ENCODE results near the gene NAPA. TPM values are rescaled to one million over a fixed set of nuclear protein-coding genes. Genes with fewer than 3 reads are reported as not detected.
"Not testable (repeated sequence)": the region's sequence is repeated elsewhere in the genome, so short reads cannot be mapped to it uniquely, and the experiment has no call there.

Gene NAPA
- total RNA-seq, 1 experiment from 2014 or later, result 158 TPM

DNA sequence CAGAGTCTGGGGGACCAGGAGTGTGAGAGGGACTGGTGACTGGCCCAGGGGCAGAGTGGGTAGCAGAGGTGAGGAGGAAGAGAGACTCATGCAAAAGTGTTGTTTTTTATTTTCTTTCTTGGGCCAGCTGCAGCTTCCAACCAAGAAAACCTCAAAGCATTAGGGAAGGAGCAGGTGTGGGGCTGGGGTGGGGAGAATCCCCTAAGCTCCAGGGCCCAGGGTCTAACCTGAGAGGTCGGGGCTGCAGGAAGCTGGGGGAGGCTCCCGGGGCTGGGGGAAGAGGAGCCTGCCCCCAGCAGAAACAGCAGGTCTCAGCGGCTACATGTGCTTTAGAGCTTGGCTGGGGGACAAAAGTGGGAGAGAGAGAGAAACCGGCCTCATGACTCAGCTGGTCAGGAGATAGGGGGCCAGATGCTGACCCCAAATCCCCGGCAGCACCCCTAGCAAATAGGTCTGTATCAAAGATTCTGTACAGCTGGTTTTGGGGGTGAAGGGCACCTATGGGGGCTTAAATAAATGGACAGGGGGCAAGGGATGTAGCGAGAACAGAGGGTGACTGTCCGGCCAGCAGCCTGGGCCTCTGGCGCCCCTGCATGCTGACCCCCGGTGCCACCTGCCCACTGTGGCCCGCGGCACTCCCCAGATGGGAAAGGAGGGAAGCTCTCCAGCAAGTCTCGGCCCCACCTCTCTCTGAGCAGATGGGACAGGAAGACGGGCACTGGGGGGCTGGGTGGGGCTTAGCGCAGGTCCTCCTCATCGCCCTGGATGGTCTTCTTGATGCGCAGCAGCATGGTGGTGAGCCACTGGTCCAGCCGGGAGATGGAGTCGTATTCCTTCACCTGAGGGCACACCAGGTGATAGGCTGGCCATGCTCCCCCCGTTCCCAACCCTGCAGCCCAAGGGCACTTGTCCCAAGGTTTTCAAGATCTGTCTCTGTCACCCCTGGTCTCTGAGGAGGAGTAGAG is 27.0 kb downstream of the NAPA start:
- BruUV-seq (replicated peaks), result TSS peak; percentile 33
- intact Hi-C loops (cut with micrococcal nuclease; ENCODE audit: unreplicated experiment), result no loop called here
- Mint-ChIP-seq H3K4me1 (ENCODE audit: low read depth, unreplicated experiment) (peaks cover 14% of the 10 kb centered on the region), H3K36me3 (ENCODE audit: insufficient read depth, unreplicated experiment) (peaks cover 82% of the 10 kb centered on the region), H3K27ac (ENCODE audit: unreplicated experiment) (no peak overlapping the region), H3K4me3 (ENCODE audit: low read depth, unreplicated experiment) (no peak overlapping the region), H3K27me3 (ENCODE audit: unreplicated experiment) (no peaks in the 10 kb centered on the region), H3K9me3 (ENCODE audit: low read depth, unreplicated experiment) (no peaks in the 10 kb centered on the region)
- CTCF ChIA-PET, result interaction anchor here (0.6 kb wide), 1 partner anchor 865 kb away, joined by 3 read pairs; no protein-coding TSS in a partner anchor
- DNase-seq, result no peak
- TF ChIP-seq CTCF (IDR thresholded peaks at IDR 0.05; ENCODE audit: unreplicated experiment), result no peak

DNA sequence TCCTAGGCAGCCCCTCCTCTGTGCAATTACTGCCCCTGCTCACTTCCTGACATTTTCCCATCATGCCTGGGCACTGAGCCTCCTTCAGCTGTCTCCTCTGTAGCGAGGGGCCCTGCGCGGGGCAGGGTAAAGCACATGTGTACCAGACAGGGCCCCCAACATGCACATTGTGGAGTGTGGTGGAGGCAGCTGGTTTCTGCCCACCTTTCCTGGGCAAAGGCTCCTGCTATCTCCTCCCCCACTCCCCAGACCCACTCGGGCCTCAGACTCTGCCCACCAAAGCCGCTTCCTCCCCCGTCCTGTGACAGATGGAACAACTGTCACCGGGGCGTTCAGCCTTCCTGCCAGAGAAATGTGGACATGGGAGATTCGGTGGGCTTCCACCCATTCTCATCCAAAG is 28.0 kb downstream of the NAPA start:
- Mint-ChIP-seq H3K4me1 (ENCODE audit: low read depth, unreplicated experiment) (peaks cover 14% of the 10 kb centered on the region), H3K27me3 (ENCODE audit: unreplicated experiment) (no peaks in the 10 kb centered on the region), H3K4me3 (ENCODE audit: low read depth, unreplicated experiment) (no peak overlapping the region), H3K27ac (ENCODE audit: unreplicated experiment) (no peak overlapping the region), H3K9me3 (ENCODE audit: low read depth, unreplicated experiment) (no peaks in the 10 kb centered on the region), H3K36me3 (ENCODE audit: insufficient read depth, unreplicated experiment) (peaks cover 73% of the 10 kb centered on the region)
- CTCF ChIA-PET, result interaction anchor here (0.6 kb wide), 1 partner anchor 865 kb away, joined by 3 read pairs; no protein-coding TSS in a partner anchor
- no TSS peak for BruUV-seq (replicated peaks)
- TF ChIP-seq CTCF (IDR thresholded peaks at IDR 0.05; ENCODE audit: unreplicated experiment), result no peak
- no peak for DNase-seq
- intact Hi-C loops (cut with micrococcal nuclease; ENCODE audit: unreplicated experiment), result no loop called here

GRCh38 chr19:47486220-47486619 is 28.6 kb downstream of the NAPA start:
- CTCF ChIA-PET; DNase-seq; H3K9me3 Mint-ChIP-seq (ENCODE audit: low read depth, unreplicated experiment); H3K27me3 Mint-ChIP-seq (ENCODE audit: unreplicated experiment); BruUV-seq (replicated peaks); H3K4me3 Mint-ChIP-seq (ENCODE audit: low read depth, unreplicated experiment); intact Hi-C loops (cut with micrococcal nuclease; ENCODE audit: unreplicated experiment); H3K27ac Mint-ChIP-seq (ENCODE audit: unreplicated experiment): not testable (repeated sequence)
- H3K4me1 Mint-ChIP-seq (ENCODE audit: low read depth, unreplicated experiment), result peaks cover 14% of the 10 kb centered on the region
- H3K36me3 Mint-ChIP-seq (ENCODE audit: insufficient read depth, unreplicated experiment), result peaks cover 66% of the 10 kb centered on the region

- DNase-seq, result no peak
- no TSS peak for BruUV-seq (replicated peaks)
- no peak for TF ChIP-seq CTCF (IDR thresholded peaks at IDR 0.05; ENCODE audit: unreplicated experiment)
- Mint-ChIP-seq H3K27me3 (ENCODE audit: unreplicated experiment) (no peaks in the 10 kb centered on the region), H3K9me3 (ENCODE audit: low read depth, unreplicated experiment) (no peaks in the 10 kb centered on the region), H3K27ac (ENCODE audit: unreplicated experiment) (peak overlapping the region; percentile 100), H3K4me3 (ENCODE audit: low read depth, unreplicated experiment) (peak overlapping the region; percentile 97), H3K36me3 (ENCODE audit: insufficient read depth, unreplicated experiment) (peaks cover 56% of the 10 kb centered on the region), H3K4me1 (ENCODE audit: low read depth, unreplicated experiment) (peaks cover 14% of the 10 kb centered on the region)
- CTCF ChIA-PET, result interaction anchor here (0.6 kb wide), 1 partner anchor 28 kb away, joined by 3 read pairs; no protein-coding TSS in a partner anchor
- intact Hi-C loops (cut with micrococcal nuclease; ENCODE audit: unreplicated experiment), result no loop called here
These were observed 29.7 kb downstream of the NAPA start for GRCh38 chr19:47485210-47485609.
